ENCODE measurements around the gene ADGRG7. TPM values are rescaled to one million over a fixed set of nuclear protein-coding genes. Genes with fewer than 3 reads are reported as not detected.

The ADGRG7 gene
- total and polyA plus RNA-seq, 2 of the 13 experiments (the other 11 are each of a cell fraction or from before 2014, with no cell fraction given) = not detected

- Histone ChIP-seq H3K79me2 (ENCODE audit: insufficient read depth, low read length) (no peaks in the 10 kb centered on the region), H3K4me3 (replicated peaks in 1 of 3; ENCODE audit: insufficient read depth in 1 of 3, low read depth in 2 of 3, low read length in 3 of 3) (no peak overlapping the region), H3K9me3 (ENCODE audit: low read length) (no peaks in the 10 kb centered on the region), H4K20me1 (ENCODE audit: insufficient read depth, low read length) (no peaks in the 10 kb centered on the region), H3K4me2 (ENCODE audit: low read depth, low read length) (no peak overlapping the region), H3K27me3 (ENCODE audit: control insufficient read depth in 1 of 2, insufficient read depth in 2 of 2, low read length in 2 of 2) (peaks cover 0 to 4% of the 10 kb centered on the region in 2 experiments; a peak in 2 of 5 replicates), H3K4me1 (ENCODE audit: insufficient read depth, low read length) (peaks cover 24% of the 10 kb centered on the region), H3K27ac (ENCODE audit: extremely low read length, insufficient read depth, low read length) (no peak overlapping the region), H3K36me3 (replicated peaks in 1 of 2; ENCODE audit: control insufficient read depth in 1 of 2, insufficient read depth in 2 of 2, low read length in 2 of 2) (no peaks in the 10 kb centered on the region), H3K9ac (ENCODE audit: insufficient read depth, low read depth, low read length) (no peak overlapping the region), H2AFZ (ENCODE audit: low read length) (no peak overlapping the region)
- CTCF ChIA-PET (ENCODE audit: low intra/inter-chr PET ratio, low total read pairs) = no interaction called here
- WGBS (ENCODE audit: low lambda C conversion rate) = 16% methylated on average over 5 of the region's 5 CpGs
- no peak for DNase-seq (ENCODE audit: low spot score)
- no peak; the same call in 2 of the 3 replicates for ATAC-seq
- intact Hi-C loops (cut with micrococcal nuclease; ENCODE audit: unreplicated experiment) = no loop called here
- in situ Hi-C loops (cut with HindIII; ENCODE audit: extremely low pct_ligation_motif_present, low pct_unique_long_range_greater_than_20kb) = no loop called here
- FAIRE-seq = no peak
- POLR2A ChIA-PET = no interaction called here
- no TSS peak for BruUV-seq (replicated peaks)
- no peak for TF ChIP-seq HOXA9 (CRISPR knock-in tag; IDR thresholded peaks at IDR 0.05; ENCODE audit: borderline replicate concordance)
- no peak for TF ChIP-seq MATR3 (CRISPR knock-in tag; IDR thresholded peaks at IDR 0.05)
- TF ChIP-seq PHF5A (CRISPR knock-in tag; IDR thresholded peaks at IDR 0.05; ENCODE audit: low read depth, unreplicated experiment) = no peak
- no peak for TF ChIP-seq SIN3B (IDR thresholded peaks at IDR 0.05; ENCODE audit: low read length)
- no peak for TF ChIP-seq ADNP (CRISPR knock-in tag; IDR thresholded peaks at IDR 0.05)
- no peak for TF ChIP-seq ZNF18 (CRISPR knock-in tag; IDR thresholded peaks at IDR 0.05; ENCODE audit: insufficient replicate concordance)
- TF ChIP-seq SMARCC2 (IDR thresholded peaks at IDR 0.05) = no peak
- TF ChIP-seq FOXK2 (IDR thresholded peaks at IDR 0.05) = no peak
- no peak for TF ChIP-seq ZNF367 (CRISPR knock-in tag; IDR thresholded peaks at IDR 0.05; ENCODE audit: borderline replicate concordance)
- TF ChIP-seq AHR (CRISPR knock-in tag; IDR thresholded peaks at IDR 0.05) = no peak
- TF ChIP-seq GPN1 (CRISPR knock-in tag; IDR thresholded peaks at IDR 0.05; ENCODE audit: borderline replicate concordance) = no peak
- no peak for TF ChIP-seq NFIB (CRISPR knock-in tag; IDR thresholded peaks at IDR 0.05; ENCODE audit: borderline replicate concordance)
- no peak for TF ChIP-seq TRAFD1 (CRISPR knock-in tag; IDR thresholded peaks at IDR 0.05; ENCODE audit: borderline replicate concordance)
- no peak for TF ChIP-seq ZNF318 (CRISPR knock-in tag; IDR thresholded peaks at IDR 0.05)
- no peak for TF ChIP-seq ZFAT (CRISPR knock-in tag; conservative IDR thresholded peaks at IDR 0.05)
- TF ChIP-seq ATAD3A (CRISPR knock-in tag; IDR thresholded peaks at IDR 0.05) = no peak
Observed at GRCh38 chr3:100640633-100641032, 31.2 kb downstream of the ADGRG7 start.
